SW480 (cell line): ENCODE results near the gene APOC4.
"Not testable (repeated sequence)": the region's sequence is repeated elsewhere in the genome, so short reads cannot be mapped to it uniquely, and the experiment has no call there.

Experiments used
- DNase-seq: peaks from one replicate; pipeline ENCODE4 v3.0.0-alpha.2; 2016; ENCODE audit warnings: low spot score

The APOC4 gene

DNA sequence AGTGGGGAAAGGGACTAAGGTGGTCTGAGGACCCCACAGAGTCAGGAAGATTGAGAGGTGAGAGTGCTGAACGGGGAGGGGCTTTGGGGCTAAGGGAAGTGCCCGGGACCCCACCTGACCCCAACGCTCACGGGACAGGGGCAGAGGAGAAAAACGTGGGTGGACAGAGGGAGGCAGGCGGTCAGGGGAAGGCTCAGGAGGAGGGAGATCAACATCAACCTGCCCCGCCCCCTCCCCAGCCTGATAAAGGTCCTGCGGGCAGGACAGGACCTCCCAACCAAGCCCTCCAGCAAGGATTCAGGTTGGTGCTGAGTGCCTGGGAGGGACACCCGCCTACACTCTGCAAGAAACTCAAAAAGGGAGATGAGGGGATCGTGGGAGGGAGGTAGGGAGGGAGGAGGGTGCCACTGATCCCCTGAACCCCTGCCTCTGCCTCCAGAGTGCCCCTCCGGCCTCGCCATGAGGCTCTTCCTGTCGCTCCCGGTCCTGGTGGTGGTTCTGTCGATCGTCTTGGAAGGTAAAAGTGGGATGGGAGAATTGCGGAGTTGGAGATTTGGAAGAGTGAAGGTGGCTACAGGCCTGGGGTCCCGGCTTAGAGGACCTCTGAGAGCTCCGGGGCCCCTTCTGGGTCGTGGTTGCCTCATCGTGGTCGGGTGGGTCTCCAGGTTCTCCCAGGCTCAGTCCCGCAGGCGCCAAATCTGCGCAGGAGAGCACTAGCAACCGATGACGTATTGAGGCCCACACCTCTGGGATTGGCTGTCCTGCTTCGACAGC is 27.4 kb upstream of the APOC4 start, which contains the start of gene APOC1:
Gene APOC1, plus strand, starts transcription at position 176 of the 774 bp plus-strand sequence. Its CDS starts 284 bp downstream, at position 460.
- DNase-seq, result peak; percentile 90

DNA sequence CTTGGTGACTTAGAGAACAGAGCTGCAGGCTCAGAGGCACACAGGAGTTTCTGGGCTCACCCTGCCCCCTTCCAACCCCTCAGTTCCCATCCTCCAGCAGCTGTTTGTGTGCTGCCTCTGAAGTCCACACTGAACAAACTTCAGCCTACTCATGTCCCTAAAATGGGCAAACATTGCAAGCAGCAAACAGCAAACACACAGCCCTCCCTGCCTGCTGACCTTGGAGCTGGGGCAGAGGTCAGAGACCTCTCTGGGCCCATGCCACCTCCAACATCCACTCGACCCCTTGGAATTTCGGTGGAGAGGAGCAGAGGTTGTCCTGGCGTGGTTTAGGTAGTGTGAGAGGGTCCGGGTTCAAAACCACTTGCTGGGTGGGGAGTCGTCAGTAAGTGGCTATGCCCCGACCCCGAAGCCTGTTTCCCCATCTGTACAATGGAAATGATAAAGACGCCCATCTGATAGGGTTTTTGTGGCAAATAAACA is 17.8 kb upstream of the APOC4 start:
- no peak for DNase-seq

DNA sequence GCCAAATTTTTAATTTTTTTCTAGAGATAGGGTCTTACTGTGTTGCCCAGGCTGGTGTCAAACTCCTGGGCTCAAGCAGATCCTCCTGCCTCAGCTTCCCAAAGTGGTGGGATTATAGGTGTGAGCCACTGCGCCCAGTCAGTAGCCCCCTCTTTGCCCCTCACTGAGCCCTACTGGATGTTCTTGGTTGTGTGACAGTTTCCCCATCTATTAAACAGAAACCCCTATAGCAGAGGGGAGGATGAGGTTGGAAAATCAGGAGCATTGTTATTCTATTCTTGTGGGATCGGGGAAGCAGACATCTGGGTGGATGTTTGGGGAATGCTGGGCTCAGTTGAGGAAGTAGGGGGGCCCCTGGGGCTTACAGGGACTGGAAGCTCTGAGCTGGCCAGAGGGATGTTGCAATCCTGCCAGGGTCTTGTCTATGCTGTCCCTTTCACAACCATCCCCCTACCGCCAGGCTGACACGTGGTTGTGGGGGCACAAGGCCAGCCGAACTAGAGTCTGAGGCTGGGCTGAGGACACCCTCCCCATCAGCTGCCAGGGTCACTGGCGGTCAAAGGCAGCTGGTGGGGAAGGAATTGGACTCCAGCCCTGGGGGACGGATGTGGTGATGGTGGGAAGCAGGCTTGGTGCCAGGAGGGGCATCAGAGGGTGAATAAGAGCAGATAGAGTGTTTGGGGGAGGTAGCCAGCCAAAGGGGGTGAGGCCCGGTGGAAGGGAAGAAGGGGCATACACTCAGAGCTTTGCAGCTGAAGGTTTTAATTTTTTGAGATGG is 16.7 kb upstream of the APOC4 start:
- no peak for DNase-seq

DNA sequence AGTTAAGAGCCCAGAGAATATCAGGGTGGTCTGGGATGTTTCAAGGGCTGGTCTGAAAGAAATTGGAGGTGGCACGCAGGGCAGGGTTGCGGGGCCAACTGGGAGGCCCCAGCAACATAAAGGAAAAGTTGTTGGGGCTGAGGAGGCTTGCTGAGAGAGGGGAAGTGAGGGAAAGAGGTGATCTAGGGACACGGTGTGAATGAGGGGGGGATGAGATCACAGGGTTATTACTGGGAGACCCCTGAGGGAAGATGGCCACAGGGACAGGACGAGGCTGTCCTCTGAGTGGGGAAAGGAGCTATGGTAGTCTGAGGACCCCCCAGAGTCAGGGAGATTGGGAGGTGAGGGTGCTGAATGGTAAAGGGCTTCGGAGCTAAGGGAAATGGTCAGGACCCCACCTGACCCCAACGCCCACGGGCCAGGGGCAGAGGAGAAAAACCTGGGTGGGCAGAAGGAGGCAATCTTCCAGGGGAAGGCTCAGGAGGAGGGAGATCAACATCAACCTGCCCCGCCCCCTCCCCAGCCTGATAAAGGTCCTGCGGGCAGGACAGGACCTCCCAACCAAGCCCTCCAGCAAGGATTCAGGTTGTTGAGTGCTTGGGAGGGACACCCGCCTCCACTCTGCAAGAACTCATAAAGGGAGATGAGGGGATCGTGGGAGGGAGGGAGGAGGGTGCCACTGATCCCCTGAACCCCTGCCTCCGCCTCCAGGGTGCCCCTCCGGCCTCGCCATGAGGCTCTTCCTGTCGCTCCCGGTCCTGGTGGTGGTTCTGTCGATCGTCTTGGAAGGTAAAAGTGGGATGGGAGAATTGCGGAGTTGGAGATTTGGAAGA is 15.6 kb upstream of the APOC4 start:
- not testable (repeated sequence) for DNase-seq

DNA sequence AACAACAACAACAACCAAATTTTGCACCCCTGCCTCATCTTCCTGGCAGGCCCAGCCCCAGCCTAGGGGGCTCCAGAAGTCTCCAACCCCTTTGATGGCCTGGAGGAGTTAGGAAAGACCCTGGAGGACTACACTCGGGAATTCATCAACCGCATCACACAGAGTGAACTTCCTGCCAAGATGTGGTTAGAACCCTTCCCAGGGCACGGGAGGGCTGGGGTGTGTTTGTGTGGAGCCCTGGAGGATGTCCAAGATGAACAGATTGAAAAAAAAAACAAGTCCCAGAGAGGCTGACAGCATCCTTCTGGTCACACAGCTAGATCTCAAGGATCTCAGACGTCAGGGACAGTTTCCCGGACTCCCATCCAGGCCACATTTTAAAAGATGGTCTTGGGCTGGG is 14.3 kb upstream of the APOC4 start:
- DNase-seq, result no peak

DNA sequence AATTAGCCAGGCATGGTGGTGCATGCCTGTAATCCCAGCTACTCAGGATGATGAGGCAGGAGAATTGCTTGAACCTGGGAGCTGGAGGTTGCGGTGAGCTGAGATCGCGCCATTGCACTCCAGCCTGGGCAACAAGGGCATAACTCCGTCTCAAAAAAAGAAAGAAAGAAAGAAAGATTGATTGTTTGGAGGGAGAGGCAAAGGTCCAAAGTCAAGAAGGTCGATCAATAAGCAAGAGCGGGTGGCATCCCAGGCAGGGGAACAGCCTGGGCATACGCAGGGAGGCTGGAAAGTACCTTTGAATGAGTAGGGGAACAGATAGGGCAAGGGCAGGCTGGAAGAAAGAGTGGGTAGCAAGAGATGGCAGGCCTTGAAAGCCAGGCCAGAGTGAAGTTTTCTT is 11.9 kb upstream of the APOC4 start:
- no peak for DNase-seq

DNA sequence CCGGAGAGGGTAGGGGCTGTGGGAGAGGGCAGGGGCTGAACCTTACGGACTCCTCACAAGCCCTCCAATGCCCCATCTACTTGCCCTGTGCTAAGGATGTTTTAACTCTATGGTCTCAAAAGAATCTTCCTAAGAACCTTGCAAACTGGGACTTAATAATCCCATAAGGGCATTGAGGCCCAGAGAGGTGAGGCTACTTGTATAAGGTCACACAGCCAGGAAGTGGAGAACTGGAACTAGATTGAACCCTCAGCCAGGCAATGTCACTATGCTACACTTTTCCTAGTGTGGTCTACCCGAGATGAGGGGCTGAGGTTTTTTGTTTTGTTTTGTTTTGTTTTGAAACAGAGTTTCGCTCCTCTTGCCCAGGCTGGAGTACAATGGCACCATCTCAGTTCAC is 10.5 kb upstream of the APOC4 start:
- no peak for DNase-seq

DNA sequence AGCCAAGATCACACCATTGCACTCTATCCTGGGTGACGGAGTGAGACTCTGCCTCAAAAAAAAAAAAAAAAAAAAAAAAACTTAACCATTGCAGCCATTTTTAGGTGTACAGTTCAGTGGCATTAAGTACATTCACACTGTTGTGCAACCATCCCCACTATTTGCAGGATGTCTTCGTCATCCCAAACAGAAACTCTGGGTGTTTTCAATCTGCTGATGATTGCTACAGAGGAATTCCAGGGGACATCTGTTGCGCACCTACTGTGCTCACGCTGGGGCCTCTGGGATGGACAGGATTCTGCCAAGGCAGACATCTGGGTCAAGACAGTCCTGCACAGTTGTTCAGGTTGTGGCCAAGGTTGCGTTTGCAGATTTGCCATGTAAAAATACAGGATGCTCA is 2.4 kb upstream of the APOC4 start:
- no peak for DNase-seq

DNA sequence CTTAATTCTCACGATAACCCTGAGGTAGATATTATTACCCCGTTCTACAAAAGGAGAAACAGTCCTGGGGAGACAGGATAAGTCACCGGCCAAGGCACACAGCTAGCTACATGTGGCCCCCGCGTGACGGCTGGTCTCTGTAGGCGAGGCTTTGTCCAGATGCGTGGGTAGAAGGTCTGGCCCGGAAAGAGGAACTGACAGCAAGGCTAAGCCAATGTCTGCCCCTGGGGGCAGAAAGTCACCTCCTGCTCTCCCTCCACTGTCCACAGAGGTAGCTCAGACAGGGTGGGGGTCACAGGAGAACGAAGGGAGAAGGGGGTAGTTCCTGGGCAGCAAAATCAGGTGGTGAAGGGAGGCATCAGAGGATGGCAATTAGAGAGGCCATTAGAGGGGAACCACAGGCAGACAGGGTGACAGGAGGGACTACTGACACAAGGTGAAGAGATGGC is 1.8 kb downstream of the APOC4 start:
- no peak for DNase-seq

DNA sequence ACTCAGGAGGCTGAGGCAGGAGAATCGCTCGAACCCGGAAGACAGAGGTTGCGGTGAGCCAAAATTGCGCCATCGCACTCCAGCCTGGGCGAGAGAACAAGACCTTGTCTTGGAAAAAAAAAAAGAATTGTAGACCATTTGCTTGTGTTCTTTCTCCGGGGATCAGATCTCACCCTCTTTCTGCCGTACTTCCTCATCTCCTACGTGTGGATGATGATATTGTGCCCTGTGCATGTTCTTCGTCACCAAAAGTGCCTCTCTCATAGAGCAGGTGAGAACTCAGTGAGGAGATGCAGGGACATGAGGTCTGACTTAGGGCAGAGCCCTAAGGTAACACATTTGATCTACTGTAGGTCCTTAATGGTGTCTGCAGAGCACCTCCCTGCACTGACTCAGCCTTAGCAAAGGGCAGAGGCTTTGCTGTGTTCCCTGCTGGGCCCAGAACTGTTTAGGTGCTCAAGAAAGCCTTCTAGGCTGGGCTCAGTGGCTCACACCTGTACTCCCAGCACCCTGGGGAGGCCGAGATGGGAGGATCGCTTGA is 5.1 kb downstream of the APOC4 start:
- DNase-seq, result no peak

DNA sequence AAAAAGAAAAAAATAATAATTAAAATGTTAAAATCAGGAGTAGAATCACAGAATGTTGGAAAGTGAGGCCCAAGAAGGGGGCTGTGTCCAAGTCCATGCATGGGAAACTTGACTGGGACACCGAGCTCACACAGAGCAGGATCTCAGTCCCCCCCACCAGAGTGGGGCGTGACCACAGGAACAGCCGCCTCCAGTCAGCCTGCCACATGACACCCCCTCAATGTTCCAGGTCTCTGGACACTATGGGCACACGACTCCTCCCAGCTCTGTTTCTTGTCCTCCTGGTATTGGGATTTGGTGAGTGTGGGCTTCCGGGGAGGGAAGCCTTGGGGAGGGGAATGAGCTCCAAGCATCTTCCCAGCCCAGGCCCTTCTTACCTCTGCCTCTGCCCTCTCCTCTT is 6.2 kb downstream of the APOC4 start:
- DNase-seq, result no peak

DNA sequence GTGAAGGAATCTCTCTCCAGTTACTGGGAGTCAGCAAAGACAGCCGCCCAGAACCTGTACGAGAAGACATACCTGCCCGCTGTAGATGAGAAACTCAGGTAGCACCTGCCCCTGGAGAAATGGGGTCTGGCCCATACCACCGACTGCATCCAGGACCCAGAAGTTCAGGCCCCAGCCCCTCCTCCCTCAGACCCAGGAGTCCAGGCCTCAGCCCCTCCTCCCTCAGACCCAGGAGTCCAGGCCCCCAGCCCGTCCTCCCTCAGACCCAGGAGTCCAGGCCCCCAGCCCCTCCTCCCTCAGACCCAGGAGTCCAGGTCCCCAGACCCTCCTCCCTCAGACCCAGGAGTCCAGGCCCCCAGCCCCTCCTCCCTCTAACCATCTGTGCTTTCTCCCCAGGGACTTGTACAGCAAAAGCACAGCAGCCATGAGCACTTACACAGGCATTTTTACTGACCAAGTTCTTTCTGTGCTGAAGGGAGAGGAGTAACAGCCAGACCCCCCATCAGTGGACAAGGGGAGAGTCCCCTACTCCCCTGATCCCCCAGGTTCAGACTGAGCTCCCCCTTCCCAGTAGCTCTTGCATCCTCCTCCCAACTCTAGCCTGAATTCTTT is 6.8 kb downstream of the APOC4 start:
- DNase-seq, result no peak

DNA sequence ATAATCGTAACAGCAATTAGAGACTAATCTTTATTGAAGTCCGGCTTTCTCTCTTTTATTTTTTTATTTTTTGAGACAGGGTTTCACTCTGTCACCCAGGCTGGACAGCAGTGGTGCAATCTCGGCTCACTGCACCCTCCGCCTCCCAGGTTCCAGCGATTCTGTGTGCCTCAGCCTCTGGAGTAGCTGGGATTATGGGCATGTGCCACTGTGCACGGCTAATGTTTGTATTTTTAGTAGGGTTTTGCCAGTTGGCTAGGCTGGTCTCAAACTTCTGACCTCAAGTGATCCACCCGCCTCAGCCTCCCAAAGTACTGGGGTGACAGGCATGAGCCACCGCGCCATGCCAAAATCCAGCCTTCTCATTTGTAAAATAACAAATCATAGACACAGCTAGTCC is 7.5 kb downstream of the APOC4 start:
- DNase-seq, result no peak

DNA sequence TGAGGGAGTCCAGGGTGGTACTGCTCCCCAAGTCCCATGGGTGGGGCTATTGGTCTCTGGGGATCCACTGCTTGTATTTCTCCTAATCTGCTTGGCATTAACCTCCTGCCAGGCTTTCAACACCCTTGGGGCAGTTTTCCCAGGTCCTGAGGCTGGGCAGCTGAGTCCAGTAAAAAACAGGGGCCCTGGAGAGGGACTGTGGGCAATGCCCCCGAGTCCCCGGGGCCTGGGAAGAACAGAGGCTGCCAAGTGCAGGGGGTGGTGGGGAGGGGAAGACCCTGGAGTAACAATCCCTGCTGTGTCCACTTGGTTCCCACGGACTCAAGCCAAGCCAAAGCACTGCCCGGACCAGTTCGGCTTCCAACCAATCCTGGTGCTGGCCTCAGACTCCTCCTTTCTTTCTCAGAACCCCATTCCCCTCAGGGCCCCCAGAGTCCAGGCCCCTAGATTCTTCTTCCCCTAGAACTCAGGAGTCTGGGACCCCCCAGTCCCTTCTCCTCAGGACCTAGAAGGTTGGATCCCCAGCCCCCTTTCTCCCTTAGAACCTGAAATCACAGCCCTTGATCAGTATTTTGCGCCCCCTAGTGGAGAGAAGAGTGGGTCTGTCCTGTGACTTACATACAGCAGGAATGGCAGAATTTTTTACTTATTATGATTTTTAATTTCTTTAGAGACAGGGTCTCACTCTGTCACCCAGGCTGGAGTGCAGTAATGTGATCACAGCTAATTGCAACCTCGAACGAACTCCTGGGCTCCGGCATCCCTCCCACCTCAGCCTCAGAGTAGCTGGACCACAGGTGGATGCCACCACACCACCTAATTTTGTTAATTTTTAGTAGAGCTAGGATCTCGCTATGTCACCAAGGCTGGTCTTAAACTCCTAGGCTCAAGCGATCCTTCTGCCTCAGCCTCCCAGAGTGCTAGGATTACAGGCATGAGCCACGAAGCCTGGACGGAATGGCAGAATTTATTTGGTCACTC is 9.4 kb downstream of the APOC4 start:
- peak; percentile 73 for DNase-seq

DNA sequence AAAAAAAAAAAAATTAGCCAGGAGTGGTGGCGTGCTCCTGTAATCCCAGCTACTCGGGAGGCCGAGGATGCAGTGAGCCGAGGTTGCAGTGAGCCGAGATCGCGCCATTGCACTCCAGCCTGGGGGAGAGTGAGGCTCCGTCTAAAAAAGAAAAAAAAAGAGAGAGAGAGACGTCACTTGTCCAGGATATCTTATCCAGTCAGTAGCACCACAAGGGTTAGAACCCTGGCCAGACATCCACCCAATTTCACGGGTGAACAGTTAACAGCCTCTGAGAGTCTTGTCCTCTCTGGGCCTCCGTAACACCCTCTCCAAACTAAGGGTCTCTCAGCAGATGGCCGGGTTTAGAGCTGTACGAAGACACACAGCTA is 12.2 kb downstream of the APOC4 start:
- DNase-seq, result no peak

DNA sequence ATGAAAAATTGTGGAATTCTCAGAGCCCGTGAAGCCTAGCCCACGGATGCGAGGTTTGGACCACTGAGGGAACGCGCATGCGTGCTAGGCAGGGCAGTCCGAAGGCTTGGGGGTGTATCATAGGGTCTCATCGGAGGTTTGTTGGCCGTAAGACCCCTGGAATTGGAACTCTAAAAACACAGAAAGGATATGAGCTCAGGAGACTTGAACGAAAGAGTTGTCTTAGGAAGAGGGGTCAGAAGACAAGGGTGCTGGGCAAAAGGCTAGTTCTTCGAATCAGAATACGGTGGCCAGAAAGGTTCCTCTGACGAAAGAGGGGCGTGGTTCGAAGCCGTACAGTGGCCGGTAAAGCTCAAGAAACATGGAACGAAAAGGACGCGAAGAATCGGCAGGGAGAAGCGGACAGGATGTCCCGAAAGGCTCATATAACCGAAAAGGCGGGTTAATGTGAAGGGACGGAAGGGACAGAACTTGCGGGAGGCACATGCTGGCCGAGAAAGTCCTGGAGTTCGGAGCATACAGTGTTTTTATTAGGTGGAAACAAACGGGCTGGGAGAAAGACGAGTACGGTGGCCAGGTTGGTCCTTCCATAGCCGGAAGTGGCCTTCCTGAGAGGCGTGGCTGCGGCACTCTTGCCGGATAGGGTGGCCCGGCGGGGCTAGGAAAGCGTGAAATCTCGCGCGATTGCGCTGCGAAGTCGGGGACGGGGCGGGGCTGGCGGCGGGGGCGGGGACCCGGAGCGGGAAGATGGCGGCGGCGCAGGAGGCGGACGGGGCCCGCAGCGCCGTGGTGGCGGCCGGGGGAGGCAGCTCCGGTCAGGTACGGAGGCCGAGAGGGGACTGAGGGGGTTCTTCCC is 12.8 kb downstream of the APOC4 start, which contains the start of gene CLPTM1:
Gene CLPTM1, plus strand, starts transcription at position 732 of the 856 bp plus-strand sequence. Its CDS starts 16 bp downstream, at position 748.
- peak; percentile 98 for DNase-seq

DNA sequence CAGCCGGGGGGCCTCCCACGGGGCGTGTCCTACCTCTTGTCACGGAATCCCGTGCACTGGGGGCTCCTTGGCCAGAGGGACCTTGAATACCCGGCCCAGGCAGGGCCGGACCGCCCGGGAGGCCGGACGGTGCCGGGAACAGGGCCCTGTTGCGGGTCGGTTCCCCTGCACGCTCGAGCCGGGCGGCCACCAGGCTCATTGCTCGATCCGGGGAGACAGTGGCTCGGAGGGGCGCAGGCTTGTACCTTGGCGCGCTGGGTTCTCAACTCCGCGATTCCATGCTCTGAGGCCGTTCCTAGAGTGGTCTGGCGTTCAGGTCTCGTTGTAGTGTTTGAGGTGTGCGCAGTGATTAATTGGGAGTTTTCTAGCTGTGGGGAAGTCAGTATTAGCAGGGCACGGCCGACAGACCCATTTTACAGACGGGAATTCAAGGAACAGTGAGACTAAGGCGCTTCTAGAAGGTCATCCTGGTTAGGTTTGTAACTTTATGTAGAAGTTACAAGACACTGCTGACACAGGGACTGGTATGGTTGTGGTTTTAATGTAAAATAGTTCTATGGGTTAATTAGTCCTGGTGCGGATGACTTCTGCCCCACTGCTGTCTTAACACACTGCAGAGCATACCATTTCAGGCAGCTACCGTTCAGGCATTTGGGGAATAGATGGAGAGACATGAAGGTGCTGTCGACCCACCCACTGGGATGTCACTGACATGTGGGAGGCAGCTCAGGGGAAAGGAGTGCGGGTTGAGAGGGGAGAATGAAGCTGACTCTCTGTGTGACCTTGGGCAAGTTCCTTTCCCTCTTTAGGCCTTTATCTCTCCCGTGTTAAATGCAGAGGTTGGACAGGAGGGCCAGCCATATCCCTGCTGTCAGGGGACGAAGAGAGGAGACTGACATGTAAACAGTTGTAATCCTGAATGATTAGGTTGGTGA is 13.7 kb downstream of the APOC4 start:
- no peak for DNase-seq

DNA sequence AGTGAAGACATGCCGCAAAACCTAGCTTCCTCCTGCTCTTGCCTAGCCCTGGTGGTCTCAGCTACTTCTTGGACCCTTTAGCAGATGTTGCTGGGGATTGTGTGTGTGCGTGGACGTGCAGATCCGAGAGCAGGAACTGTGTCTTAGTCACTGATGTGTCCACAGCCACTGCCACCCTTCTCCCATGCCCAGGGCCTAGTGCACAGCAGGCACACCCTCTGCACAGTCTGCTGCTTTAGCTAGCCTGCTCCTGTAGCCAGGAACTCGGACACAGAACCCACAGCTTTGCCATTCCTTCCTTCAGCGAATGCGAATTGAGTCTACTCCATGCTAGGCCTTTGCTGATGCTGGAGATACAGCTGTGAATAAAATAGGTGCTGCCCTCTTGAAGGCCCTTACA is 15.5 kb downstream of the APOC4 start:
- DNase-seq, result no peak
